GM21576 (cell line): ENCODE measurements around the gene ACTA1.
"Not testable (repeated sequence)": the region's sequence is repeated elsewhere in the genome, so short reads cannot be mapped to it uniquely, and the experiment has no call there.

Experiments used
- ATAC-seq: cut with Tn5 transposase; IDR thresholded peaks from one replicate; pipeline ENCODE4 v1.9.1; 2021; ENCODE audit warnings: mild to moderate bottlenecking, moderate library complexity; ENCODE audit not compliant: unreplicated experiment

ACTA1 gene

DNA sequence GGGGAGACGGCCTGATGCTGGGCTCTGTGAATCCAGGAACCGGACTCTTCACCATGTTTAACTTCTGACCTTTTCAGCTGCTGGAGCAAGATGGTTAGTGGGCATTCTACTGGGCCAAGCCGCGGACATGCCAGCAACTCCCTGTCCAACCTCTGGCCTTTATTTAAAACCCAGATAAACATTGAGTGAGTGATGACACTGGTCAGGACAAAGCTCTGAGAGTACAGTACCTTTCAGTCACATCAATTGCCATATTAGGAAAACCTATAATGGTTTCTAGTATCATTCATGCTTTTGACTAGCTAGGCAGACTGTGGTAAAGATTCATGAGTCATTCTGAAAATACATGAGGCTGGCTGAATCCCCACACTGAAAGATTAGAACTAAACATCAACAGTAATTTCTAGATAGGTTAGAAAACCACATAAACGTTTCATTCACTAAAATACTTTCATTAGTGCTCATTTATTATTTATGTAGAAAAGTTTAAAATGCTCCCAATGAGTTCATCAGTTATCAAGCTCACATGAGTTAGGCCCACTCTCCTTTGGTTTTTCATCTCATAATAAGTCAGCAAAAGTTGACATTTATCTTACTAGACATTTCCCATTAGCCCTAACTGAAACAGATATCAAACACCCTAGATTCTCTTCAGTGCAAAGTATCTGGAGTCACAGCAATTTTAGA is 7.1 kb upstream of the ACTA1 start:
- ATAC-seq: peak; percentile 96

GRCh38 chr1:229438021-229438420 is 4.1 kb upstream of the ACTA1 start:
- ATAC-seq: no peak

DNA sequence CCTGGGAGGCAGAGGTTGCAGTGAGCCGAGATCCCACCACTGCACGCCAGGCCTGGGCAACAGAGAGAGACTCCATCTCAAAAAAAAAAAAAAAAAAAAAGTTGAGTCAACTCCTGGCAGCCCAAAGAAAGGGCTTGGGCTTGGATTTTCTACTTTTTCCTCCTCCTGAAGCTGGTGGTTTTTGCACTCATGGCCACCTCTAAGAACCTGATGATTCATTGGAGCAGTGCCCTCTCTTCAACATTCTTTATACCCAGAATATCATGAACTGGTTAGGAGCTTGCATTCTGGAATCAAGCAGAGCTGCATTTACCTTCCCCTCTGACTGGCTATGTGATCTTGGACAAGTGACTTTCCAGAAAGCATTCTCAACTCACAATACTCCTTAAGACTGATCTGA is 3.5 kb upstream of the ACTA1 start:
- ATAC-seq: no peak

DNA sequence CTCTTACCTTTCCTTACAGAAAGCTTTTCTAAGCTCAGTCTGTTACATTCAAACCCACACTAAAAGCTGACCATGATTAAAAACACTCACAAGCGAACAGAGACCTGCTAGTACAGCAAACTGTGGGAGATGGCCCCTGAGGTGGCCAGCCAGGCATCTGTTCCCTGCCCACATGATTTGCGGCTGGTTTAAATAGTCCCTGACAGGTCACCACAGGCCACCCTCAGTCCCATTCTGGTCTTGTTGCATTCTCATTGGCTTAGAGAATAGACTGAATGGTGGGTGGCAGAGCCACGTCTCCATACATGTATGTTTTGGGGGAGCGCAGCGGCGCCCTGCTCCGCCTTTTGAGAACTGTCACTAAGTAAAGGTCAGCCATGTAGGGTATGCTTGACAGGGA is 2.3 kb upstream of the ACTA1 start:
- ATAC-seq: no peak

- ATAC-seq: no peak
These were observed 752 bp upstream of the ACTA1 start for GRCh38 chr1:229434641-229435051.

DNA sequence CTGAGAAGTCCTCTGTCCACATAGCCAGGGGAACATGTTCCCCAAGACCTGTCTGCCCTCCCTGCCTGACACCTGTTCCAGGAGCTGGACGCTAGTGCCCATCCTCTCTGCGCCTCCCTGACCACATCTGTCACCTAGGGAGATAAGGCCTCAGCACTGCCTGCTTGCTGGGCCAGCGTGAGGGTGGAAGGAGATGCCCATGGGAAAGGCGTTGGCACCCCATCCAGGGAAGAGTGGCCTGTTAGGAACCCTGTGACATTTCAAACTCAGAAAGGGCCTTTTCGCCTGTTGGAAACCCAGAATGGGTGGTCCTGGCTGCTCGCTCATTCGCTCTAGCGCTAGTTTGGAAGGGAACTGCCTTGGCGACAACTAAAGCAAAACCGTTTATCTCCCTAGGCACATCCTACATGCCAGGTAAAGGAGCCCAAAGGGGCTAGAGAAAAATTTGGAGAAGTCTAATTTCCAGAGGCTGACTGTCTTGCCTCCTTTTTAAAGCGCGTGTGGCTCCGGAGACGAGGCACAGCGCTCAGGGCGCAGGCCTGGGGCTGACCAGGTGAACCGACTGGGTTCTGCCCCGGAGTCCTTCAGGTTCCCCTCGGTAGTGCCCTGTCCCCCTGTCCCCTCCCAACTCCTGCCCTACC is 410 bp downstream of the ACTA1 start:
- ATAC-seq: no peak

- no peak for ATAC-seq
These were observed 989 bp downstream of the ACTA1 start for GRCh38 chr1:229432905-229433304.

GRCh38 chr1:229432116-229432461 is 1.8 kb downstream of the ACTA1 start:
- ATAC-seq: no peak

GRCh38 chr1:229431284-229432115 is 2.4 kb downstream of the ACTA1 start:
- ATAC-seq: no peak

DNA sequence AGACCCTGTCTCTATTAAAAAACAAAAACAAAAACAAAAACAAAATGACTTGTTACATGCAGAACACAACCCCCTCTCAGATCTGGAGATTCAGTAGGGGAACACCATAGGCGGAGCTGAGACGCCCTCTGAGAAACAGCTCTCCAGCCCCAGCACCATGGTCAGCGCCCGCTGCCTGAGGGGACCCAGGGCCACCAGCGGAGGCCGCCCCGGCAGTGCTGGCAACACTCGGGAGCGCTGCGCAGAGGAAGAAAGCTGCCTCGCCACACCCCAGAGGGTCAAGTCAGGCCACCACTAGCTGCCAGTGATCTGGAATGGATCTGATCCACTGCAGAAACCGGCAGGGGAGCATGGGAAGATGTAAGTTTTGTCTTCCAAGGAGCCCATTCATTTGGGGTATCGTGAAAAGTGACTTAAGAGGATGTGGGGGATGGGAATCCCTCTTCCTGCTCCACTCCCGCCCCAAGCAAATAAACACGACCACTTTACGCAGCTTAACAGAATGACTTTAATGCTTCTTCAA is 3.1 kb downstream of the ACTA1 start:
- no peak for ATAC-seq

DNA sequence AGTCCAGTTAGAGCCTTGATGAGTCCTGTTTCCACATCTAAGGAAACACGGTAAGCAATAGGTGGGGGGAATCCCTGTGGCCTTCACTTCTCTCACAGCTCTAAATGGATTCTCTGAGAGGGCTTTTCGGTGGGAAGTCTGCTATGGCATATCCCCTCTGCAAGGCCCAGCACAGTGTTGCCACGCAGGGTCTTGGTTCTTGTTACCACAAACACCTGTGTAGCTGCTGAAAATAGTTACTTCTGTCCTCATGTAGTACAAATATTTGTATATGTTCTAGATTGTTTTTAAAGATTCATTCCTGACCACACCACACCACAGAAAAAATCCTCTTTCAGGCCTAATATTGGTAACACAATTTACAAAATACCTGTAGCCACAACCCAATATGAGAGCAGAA is 5.6 kb downstream of the ACTA1 start:
- no peak for ATAC-seq

GRCh38 chr1:229427572-229427971 is 6.3 kb downstream of the ACTA1 start:
- no peak for ATAC-seq

DNA sequence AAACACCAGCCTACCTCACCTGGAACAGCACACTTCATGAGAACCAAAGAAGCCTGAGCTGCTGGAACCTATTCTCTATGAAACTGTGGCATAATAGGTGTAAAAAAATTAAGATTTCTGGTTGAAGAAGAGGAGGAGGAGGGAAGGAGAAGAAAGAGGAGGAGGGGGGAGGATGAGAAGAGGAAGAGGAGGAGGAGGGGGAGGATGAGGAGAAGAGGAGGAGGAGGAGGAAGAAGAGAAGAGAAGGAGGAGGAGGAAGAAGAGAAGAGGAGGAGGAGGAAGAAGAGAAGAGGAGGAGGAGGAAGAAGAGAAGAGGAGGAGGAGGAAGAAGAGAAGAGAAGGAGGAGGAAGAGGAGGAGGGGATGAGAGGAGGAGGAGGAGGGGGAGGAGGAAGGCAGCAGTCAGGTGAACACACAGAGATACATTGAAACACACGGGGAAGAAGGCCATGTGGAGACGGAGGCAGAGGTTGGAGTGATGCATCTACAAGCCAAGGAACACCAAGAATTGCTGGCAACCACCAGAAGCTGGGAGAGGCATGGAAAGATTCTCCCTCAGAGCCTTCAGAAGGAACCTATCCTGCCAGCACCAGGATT is 8.2 kb downstream of the ACTA1 start:
- no peak for ATAC-seq

DNA sequence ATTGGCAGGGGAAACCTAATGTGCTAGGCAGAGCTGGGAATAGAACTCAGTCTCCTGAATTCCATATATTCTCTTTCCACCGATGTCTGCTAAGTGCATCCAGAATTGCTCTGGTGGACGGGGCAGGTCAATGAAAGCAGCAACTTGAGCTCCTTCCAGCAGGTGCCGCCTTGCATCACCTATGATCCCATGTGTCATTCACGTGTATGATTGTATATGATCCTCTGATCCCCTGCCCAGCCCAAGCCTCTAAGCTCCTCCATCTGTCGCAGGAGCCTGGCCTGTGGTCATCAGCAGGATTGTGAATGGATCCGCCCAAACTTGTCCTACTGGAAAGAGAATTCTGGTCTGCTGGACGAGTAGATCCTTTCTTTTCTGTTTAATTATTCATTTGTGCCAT is 13.1 kb downstream of the ACTA1 start:
- ATAC-seq: no peak

GRCh38 chr1:229420224-229420623 is 13.7 kb downstream of the ACTA1 start:
- ATAC-seq: no peak

DNA sequence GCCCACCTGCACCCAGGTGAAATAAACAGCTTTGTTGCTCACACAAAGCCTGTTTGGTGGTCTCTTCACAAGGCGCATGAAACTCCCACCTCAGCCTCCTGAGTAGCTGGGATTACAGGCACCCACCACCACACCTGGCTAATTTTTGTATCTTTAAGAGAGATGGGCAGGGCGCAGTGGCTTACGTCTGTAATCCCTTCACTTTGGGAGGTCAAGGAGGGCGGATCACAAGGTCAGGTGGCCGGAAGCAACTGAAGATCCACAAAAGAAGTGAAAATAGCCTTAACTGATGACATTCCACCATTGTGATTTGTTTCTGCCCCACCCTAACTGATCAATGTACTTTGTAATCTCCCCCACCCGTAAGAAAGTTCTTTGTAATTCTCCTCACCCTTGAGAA is 15.3 kb downstream of the ACTA1 start:
- ATAC-seq: not testable (repeated sequence)

GRCh38 chr1:229412810-229413209 is 21.1 kb downstream of the ACTA1 start:
- not testable (repeated sequence) for ATAC-seq

GRCh38 chr1:229412056-229412455 is 21.8 kb downstream of the ACTA1 start:
- ATAC-seq: no peak

- ATAC-seq: no peak
These were observed 22.3 kb downstream of the ACTA1 start for GRCh38 chr1:229411434-229412055.

- ATAC-seq: no peak
These were observed 23.0 kb downstream of the ACTA1 start for GRCh38 chr1:229410692-229411433.
